Ovary (tissue), 9 donors: ENCODE results near the gene ABI3BP. TPM values are rescaled to one million over a fixed set of nuclear protein-coding genes. Genes with fewer than 3 reads are reported as not detected.

Experiments used
- DNase-seq, 5 donors: peaks; one replicate each; pipeline ENCODE4 v3.0.0-alpha.2; 2019 to 2020
- H3K27ac ChIP-seq, 2 donors: fragments of 200-600 bp; one replicate each; pipeline versions ENCODE4 v1.5.1 to v1.8.0; 2019 to 2022
- H3K27me3 ChIP-seq: fragments of 200-600 bp; one replicate; pipeline ENCODE4 v1.8.0; 2022
- H3K36me3 ChIP-seq: fragments of 200-600 bp; sonication (generic); one replicate; pipeline ENCODE4 v1.5.1; 2019
- H3K4me1 ChIP-seq: one replicate; pipeline ENCODE4 v1.8.1; 2013; ENCODE audit warnings: mild to moderate bottlenecking, moderate library complexity; ENCODE audit not compliant: insufficient read depth
- H3K4me3 ChIP-seq: fragments of 200-600 bp; sonication (generic); one replicate; pipeline ENCODE4 v1.5.1; 2017
- H3K9me3 ChIP-seq, 2 donors: fragments of 200-600 bp in 1 of 2; sonication (generic) in 1 of 2; one replicate each; pipeline versions ENCODE4 v1.5.1 to v1.8.1; 2013 to 2019; ENCODE audit warnings: mild to moderate bottlenecking in 1 of 2, moderate library complexity in 1 of 2
- CTCF ChIP-seq, 3 donors: fragments of 450-650 bp in 2 of 3; fragments of 200-600 bp in 1 of 3; IDR thresholded peaks; one replicate each; pipeline versions ENCODE4 v1.5.1 to v1.8.0; 2016 to 2022; ENCODE audit warnings: antibody characterized with exemption in 3 of 3, mild to moderate bottlenecking in 1 of 3
- EP300 ChIP-seq: sonication (generic); formaldehyde crosslinking; IDR thresholded peaks from one replicate; pipeline ENCODE4 v1.6.1; 2017; ENCODE audit warnings: antibody characterized with exemption
- POLR2A ChIP-seq: fragments of 450-650 bp; IDR thresholded peaks from one replicate; pipeline ENCODE4 v1.6.1; 2017; ENCODE audit warnings: antibody characterized with exemption, mild to moderate bottlenecking, moderate library complexity
- WGBS, 3 donors: extraction: QIAGEN DNeasy Blood & Tissue Kit in 1 of 3; methylation state at CpG; one replicate each; pipeline versions ENCODE4 v1.1.5 to v1.1.7; 2013 to 2017; 5-methylcytosine and 5-hydroxymethylcytosine counted together
- intact Hi-C, 4 donors: fragments of 100-400 bp; cut with DNase I; formaldehyde crosslinking; loops; one replicate each; pipeline versions ENCODE4 v1.11.0 to v1.15.1; 2022 to 2023
- polyA plus RNA-seq, 2 donors: library from polyadenylated mRNA; stranded (reverse); fragments of 200-250 nt in 1 of 2; fragments of 350-450 nt in 1 of 2; fragmentation: Illumina TruSeq in 1 of 2; extraction: RNeasy Lipid Tissue Mini Kit (QIAGEN cat#74804) in 1 of 2; gene quantifications; one replicate each; pipeline ENCODE4 v1.2.3, GENCODE V29; 2013 to 2014
- total RNA-seq, 7 donors: library from RNA; depleted of rRNA in 2 of 7; stranded (reverse); fragments of >200 nt in 2 of 7; fragmentation: NEBNext Ultra II Directional in 3 of 7; extraction: Animal tissue kit (Norgen Biotek cat#: 25700) in 3 of 7; gene quantifications; one replicate each; pipeline versions ENCODE4 v1.1.0 to v1.2.4, GENCODE V29; 2016 to 2023
- donor health status: DM: no; HTN: no; CAD: no; lungs with moderate emphysema.
- donor health status: DM: no; HTN: no; CAD: no.
- donor health status: Bipolar disorder and iron deficiency.
- donor health status: DM: yes; HTN: yes; CAD: no.
- donor health status: DM: no; HTN: no; CAD: no.
- donor health status: DM: yes; HTN: yes; CAD: no.

ABI3BP gene
- total and polyA plus RNA-seq, 9 donors: 31.1 to 229 (median 84.1) TPM

- Histone ChIP-seq H3K27ac (no peak overlapping the region), H3K27me3 (no peaks in the 10 kb centered on the region), H3K36me3 (no peaks in the 10 kb centered on the region), H3K4me3 (no peak overlapping the region), H3K9me3 (no peaks in the 10 kb centered on the region), H3K4me1 (no peaks in the 10 kb centered on the region)
- intact Hi-C loops: loop anchor here in 1 of 4 donors (10.0 kb wide), 1 partner anchor 632 kb away; the partner anchor contains the start of genes LNP1 and TOMM70
- WGBS, 3 donors: 90 to 94% (median 90%) methylated on average over 3 of the region's 3 CpGs
- DNase-seq: no peak
- TF ChIP-seq EP300: no peak
- no peak for TF ChIP-seq POLR2A
Observed at GRCh38 chr3:101036676-101037075, 43.5 kb upstream of the ABI3BP start.

GRCh38 chr3:101036213-101036618 lies 43.0 kb upstream of the ABI3BP start:
- Histone ChIP-seq H3K27me3 (no peaks in the 10 kb centered on the region), H3K27ac (no peak overlapping the region), H3K36me3 (no peaks in the 10 kb centered on the region), H3K4me3 (no peak overlapping the region), H3K4me1 (no peaks in the 10 kb centered on the region), H3K9me3 (no peaks in the 10 kb centered on the region)
- TF ChIP-seq POLR2A: no peak
- TF ChIP-seq CTCF (IDR thresholded peaks at IDR 0.05): no peak
- TF ChIP-seq EP300: no peak
- intact Hi-C loops: loop anchor here in 1 of 4 donors (10.0 kb wide), 1 partner anchor 631 kb away; the partner anchor contains the start of genes LNP1 and TOMM70
- WGBS, 3 donors: 2 to 7% (median 5%) methylated on average over 1 of the region's 1 CpG
- DNase-seq: no peak

- no peaks in the 10 kb centered on the region for H3K36me3 ChIP-seq
Observed at GRCh38 chr3:101027286-101027685, 34.1 kb upstream of the ABI3BP start.

GRCh38 chr3:101026881-101027280 lies 33.7 kb upstream of the ABI3BP start:
- Histone ChIP-seq H3K4me3 (no peak overlapping the region), H3K27me3 (no peaks in the 10 kb centered on the region), H3K4me1 (no peaks in the 10 kb centered on the region), H3K27ac (no peak overlapping the region), H3K36me3 (no peaks in the 10 kb centered on the region), H3K9me3 (no peaks in the 10 kb centered on the region)
- DNase-seq: no peak
- TF ChIP-seq CTCF (IDR thresholded peaks at IDR 0.05): no peak
- no peak for TF ChIP-seq EP300
- TF ChIP-seq POLR2A: no peak
- WGBS, 3 donors: 73 to 89% (median 78%) methylated on average over 2 of the region's 2 CpGs
- intact Hi-C loops: no loop called here

More at GRCh38 chr3:101027286-101027685, 34.1 kb upstream of the ABI3BP start:
- Histone ChIP-seq H3K27ac (no peak overlapping the region), H3K27me3 (no peaks in the 10 kb centered on the region), H3K4me3 (no peak overlapping the region), H3K9me3 (no peaks in the 10 kb centered on the region), H3K4me1 (no peaks in the 10 kb centered on the region)
- no peak for DNase-seq
- intact Hi-C loops: no loop called here
- 90 to 97% (median 93%) methylated on average over 5 of the region's 5 CpGs for WGBS, 3 donors
- no peak for TF ChIP-seq CTCF (IDR thresholded peaks at IDR 0.05)

- WGBS, 3 donors: 78 to 88% (median 83%) methylated on average over 2 of the region's 2 CpGs
- Histone ChIP-seq H3K4me3 (no peak overlapping the region), H3K36me3 (no peaks in the 10 kb centered on the region), H3K4me1 (no peaks in the 10 kb centered on the region), H3K27me3 (no peaks in the 10 kb centered on the region), H3K9me3 (no peaks in the 10 kb centered on the region), H3K27ac (no peak overlapping the region)
- no peak for DNase-seq
- TF ChIP-seq POLR2A (no peak), EP300 (no peak), CTCF (IDR thresholded peaks at IDR 0.05) (no peak)
- intact Hi-C loops: no loop called here
Observed at GRCh38 chr3:101026244-101026643, 33.0 kb upstream of the ABI3BP start.
